ENCODE measurements around the gene LARP4. TPM values are rescaled to one million over a fixed set of nuclear protein-coding genes. Genes with fewer than 3 reads are reported as not detected.

The LARP4 gene
- total RNA-seq, 1 donor from 2014 or later, result 29.2 TPM

GRCh38 chr12:50452795-50453194, 52.1 kb downstream of the LARP4 start:
- H3K36me3 ChIP-seq (ENCODE audit: control insufficient read depth, insufficient read depth, low read length), result peaks cover 3% of the 10 kb centered on the region
- FAIRE-seq (no peak), DNase-seq (ENCODE audit: low read depth) (no peak)
- no peak for TF ChIP-seq CTCF (IDR thresholded peaks at IDR 0.05; ENCODE audit: insufficient read depth, low read length, severe bottlenecking)
- no peaks in the 10 kb centered on the region for H3K27me3 ChIP-seq (ENCODE audit: control insufficient read depth, insufficient read depth, low read length)
- H3K4me3 ChIP-seq (ENCODE audit: low read depth, low read length), result no peak overlapping the region

- DNase-seq (ENCODE audit: low read depth), result no peak
- no peak for FAIRE-seq
- no peaks in the 10 kb centered on the region for H3K27me3 ChIP-seq (ENCODE audit: control insufficient read depth, insufficient read depth, low read length)
- no peak overlapping the region for H3K4me3 ChIP-seq (ENCODE audit: low read depth, low read length)
- H3K36me3 ChIP-seq (ENCODE audit: control insufficient read depth, insufficient read depth, low read length), result peaks cover 2% of the 10 kb centered on the region
- no peak for TF ChIP-seq CTCF (IDR thresholded peaks at IDR 0.05; ENCODE audit: insufficient read depth, low read length, severe bottlenecking)
These were observed 53.2 kb downstream of the LARP4 start for GRCh38 chr12:50453872-50454271.

GRCh38 chr12:50458606-50459005, 57.9 kb downstream of the LARP4 start:
- peak; percentile 17 for DNase-seq (ENCODE audit: low read depth)
- peaks cover 11% of the 10 kb centered on the region for H3K36me3 ChIP-seq (ENCODE audit: control insufficient read depth, insufficient read depth, low read length)
- H3K4me3 ChIP-seq (ENCODE audit: low read depth, low read length), result no peak overlapping the region

GRCh38 chr12:50467439-50467838, 66.8 kb downstream of the LARP4 start:
- peaks cover 17% of the 10 kb centered on the region for H3K36me3 ChIP-seq (ENCODE audit: control insufficient read depth, insufficient read depth, low read length)

More at GRCh38 chr12:50458606-50459005, 57.9 kb downstream of the LARP4 start:
- no peaks in the 10 kb centered on the region for H3K27me3 ChIP-seq (ENCODE audit: control insufficient read depth, insufficient read depth, low read length)
- FAIRE-seq, result no peak
- TF ChIP-seq CTCF (IDR thresholded peaks at IDR 0.05; ENCODE audit: insufficient read depth, low read length, severe bottlenecking), result no peak

GRCh38 chr12:50477241-50477832, 76.7 kb downstream of the LARP4 start:
- H3K36me3 ChIP-seq (ENCODE audit: control insufficient read depth, insufficient read depth, low read length), result peaks cover 8% of the 10 kb centered on the region
- TF ChIP-seq CTCF (IDR thresholded peaks at IDR 0.05; ENCODE audit: insufficient read depth, low read length, severe bottlenecking), result no peak
- H3K27me3 ChIP-seq (ENCODE audit: control insufficient read depth, insufficient read depth, low read length), result no peaks in the 10 kb centered on the region
- FAIRE-seq (no peak), DNase-seq (ENCODE audit: low read depth) (no peak)
- no peak overlapping the region for H3K4me3 ChIP-seq (ENCODE audit: low read depth, low read length)

More at GRCh38 chr12:50467439-50467838, 66.8 kb downstream of the LARP4 start:
- peak; percentile 65 for DNase-seq (ENCODE audit: low read depth)
- no peak for FAIRE-seq
- Histone ChIP-seq H3K4me3 (ENCODE audit: low read depth, low read length) (no peak overlapping the region), H3K27me3 (ENCODE audit: control insufficient read depth, insufficient read depth, low read length) (no peaks in the 10 kb centered on the region)
- no peak for TF ChIP-seq CTCF (IDR thresholded peaks at IDR 0.05; ENCODE audit: insufficient read depth, low read length, severe bottlenecking)

- TF ChIP-seq CTCF (IDR thresholded peaks at IDR 0.05; ENCODE audit: insufficient read depth, low read length, severe bottlenecking), result no peak
- no peaks in the 10 kb centered on the region for H3K36me3 ChIP-seq (ENCODE audit: control insufficient read depth, insufficient read depth, low read length)
These were observed 81.9 kb downstream of the LARP4 start for GRCh38 chr12:50482571-50482970.

More at GRCh38 chr12:50482571-50482970, 81.9 kb downstream of the LARP4 start:
- Histone ChIP-seq H3K27me3 (ENCODE audit: control insufficient read depth, insufficient read depth, low read length) (no peaks in the 10 kb centered on the region), H3K4me3 (ENCODE audit: low read depth, low read length) (no peak overlapping the region)
- DNase-seq (ENCODE audit: low read depth) (peak; percentile 31), FAIRE-seq (no peak)
